HEK293T (cell line): ENCODE measurements around the gene NIM1K.

Source experiments
- BHLHE40 ChIP-seq: fragments of 450-650 bp; IDR thresholded peaks from 2 replicates; pipeline ENCODE4 v1.6.1; 2016; ENCODE audit warnings: mild to moderate bottlenecking, moderate library complexity, borderline replicate concordance
- FOXA1 ChIP-seq: fragments of 450-650 bp; IDR thresholded peaks from 2 replicates; pipeline ENCODE4 v1.6.1; 2016; ENCODE audit warnings: mild to moderate bottlenecking
- FOXK2 ChIP-seq: fragments of 450-650 bp; IDR thresholded peaks from 2 replicates; pipeline ENCODE4 v1.6.1; 2016; ENCODE audit warnings: mild to moderate bottlenecking
- FOXM1 ChIP-seq: fragments of 450-650 bp; IDR thresholded peaks from 2 replicates; pipeline ENCODE4 v1.6.1; 2017; ENCODE audit warnings: mild to moderate bottlenecking, borderline replicate concordance
- HDGF ChIP-seq: fragments of 450-650 bp; IDR thresholded peaks from 2 replicates; pipeline ENCODE4 v1.6.1; 2017; ENCODE audit warnings: antibody characterized with exemption, borderline replicate concordance
- L3MBTL2 ChIP-seq: fragments of 450-650 bp; conservative IDR thresholded peaks from 2 replicates; pipeline ENCODE4 v1.6.1; 2016; ENCODE audit warnings: mild to moderate bottlenecking
- SUZ12 ChIP-seq: fragments of 450-650 bp; IDR thresholded peaks from 2 replicates; pipeline ENCODE4 v1.6.1; 2016; ENCODE audit warnings: mild to moderate bottlenecking
- TARDBP ChIP-seq: fragments of 450-650 bp; IDR thresholded peaks from 2 replicates; pipeline ENCODE4 v1.6.1; 2016
- TF ChIP-seq, protein P1 (sequence below): fragments of 450-650 bp; IDR thresholded peaks from 2 replicates; pipeline ENCODE4 v1.6.1; 2016

DNA sequence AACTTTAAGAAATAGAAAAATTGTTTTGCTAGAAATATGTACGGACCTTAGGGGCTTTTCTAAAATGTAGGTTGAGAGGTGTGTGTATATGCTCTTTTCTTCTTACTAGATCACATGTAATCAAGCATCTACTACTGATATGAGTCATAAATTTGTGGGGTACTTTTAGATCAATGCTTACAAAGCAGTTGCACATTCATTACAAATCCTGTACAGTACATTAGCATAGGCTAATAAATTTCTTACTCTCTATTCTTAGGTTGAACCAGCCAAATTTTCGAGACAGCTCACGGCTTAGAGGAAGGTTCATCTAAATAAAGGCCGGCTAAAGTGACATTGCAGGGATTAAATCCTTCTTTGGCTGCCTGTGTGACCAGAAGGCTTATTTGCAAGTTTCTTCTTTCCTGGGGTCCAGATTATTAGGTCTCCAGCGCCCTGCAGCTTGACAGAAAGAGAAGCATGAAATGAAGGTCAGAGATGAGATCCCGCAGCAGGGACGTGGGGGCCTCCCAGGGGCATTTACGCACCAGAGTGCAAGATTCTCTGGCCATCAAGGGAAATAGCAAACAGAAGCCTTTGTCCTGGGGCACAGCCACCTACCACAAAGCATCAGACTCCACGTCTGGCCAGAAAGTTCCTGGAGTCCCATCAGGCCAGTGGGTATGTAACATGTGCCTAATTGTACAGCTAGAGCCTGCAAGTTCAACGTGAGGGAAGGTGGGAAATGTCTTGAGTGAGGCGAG lies 53.0 kb downstream of the NIM1K start:
- TF ChIP-seq FOXA1 (no peak), SUZ12 (no peak), BHLHE40 (no peak), HDGF (no peak), FOXK2 (no peak), L3MBTL2 (no peak), FOXM1 (no peak), TARDBP (no peak)
- TF ChIP-seq, protein P1, sequence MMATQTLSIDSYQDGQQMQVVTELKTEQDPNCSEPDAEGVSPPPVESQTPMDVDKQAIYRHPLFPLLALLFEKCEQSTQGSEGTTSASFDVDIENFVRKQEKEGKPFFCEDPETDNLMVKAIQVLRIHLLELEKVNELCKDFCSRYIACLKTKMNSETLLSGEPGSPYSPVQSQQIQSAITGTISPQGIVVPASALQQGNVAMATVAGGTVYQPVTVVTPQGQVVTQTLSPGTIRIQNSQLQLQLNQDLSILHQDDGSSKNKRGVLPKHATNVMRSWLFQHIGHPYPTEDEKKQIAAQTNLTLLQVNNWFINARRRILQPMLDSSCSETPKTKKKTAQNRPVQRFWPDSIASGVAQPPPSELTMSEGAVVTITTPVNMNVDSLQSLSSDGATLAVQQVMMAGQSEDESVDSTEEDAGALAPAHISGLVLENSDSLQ = no peak
